OCI-LY3 (cell line): Measurements from ENCODE around the gene VMP1.

ENCODE experiments used
- EZH2phosphoT487 ChIP-seq: fragments of 200-600 bp; shearing (Covaris generic); IDR thresholded peaks from 2 replicates; pipeline ENCODE4 v1.6.1; 2018; ENCODE audit warnings: antibody characterized with exemption, mixed run types, low read depth
- TF ChIP-seq, protein P1 (sequence below): fragments of 200-600, 300-600 bp; sonication (generic); IDR thresholded peaks from 2 replicates; pipeline ENCODE4 v1.5.1; 2014; ENCODE audit warnings: antibody characterized with exemption, low read length, low read depth

- TF ChIP-seq, protein P1, sequence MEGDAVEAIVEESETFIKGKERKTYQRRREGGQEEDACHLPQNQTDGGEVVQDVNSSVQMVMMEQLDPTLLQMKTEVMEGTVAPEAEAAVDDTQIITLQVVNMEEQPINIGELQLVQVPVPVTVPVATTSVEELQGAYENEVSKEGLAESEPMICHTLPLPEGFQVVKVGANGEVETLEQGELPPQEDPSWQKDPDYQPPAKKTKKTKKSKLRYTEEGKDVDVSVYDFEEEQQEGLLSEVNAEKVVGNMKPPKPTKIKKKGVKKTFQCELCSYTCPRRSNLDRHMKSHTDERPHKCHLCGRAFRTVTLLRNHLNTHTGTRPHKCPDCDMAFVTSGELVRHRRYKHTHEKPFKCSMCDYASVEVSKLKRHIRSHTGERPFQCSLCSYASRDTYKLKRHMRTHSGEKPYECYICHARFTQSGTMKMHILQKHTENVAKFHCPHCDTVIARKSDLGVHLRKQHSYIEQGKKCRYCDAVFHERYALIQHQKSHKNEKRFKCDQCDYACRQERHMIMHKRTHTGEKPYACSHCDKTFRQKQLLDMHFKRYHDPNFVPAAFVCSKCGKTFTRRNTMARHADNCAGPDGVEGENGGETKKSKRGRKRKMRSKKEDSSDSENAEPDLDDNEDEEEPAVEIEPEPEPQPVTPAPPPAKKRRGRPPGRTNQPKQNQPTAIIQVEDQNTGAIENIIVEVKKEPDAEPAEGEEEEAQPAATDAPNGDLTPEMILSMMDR: no peak
- TF ChIP-seq EZH2phosphoT487: no peak
These were observed 163.0 kb downstream of the VMP1 start for GRCh38 chr17:59870482-59870881.
